K562 (cell line): ENCODE data around the gene TGFBR2. TPM values are rescaled to one million over a fixed set of nuclear protein-coding genes. Genes with fewer than 3 reads are reported as not detected.

ENCODE experiments used
- ATAC-seq: fragments of 200-7000 bp; cut with Tn5 transposase; 3 replicates; pipeline ENCODE4 v1.9.1; 2020; ENCODE audit warnings: moderate library complexity
- BruUV-seq: library from RNA; stranded (reverse); fragments of 400-500 nt; replicated peaks from 2 replicates; lab custom pipeline; 2021; lab: Mats Ljungman, UMichigan
- CTCF ChIA-PET: fragments of 300-600 bp; formaldehyde crosslinking; extraction: SDS; loops from one replicate; lab custom pipeline; 2021; ENCODE audit warnings: low intra/inter-chr PET ratio; lab: Yijun Ruan, JAX
- POLR2A ChIA-PET: fragments of 300-600, 350-650 bp; sonication (Branson Sonifier 250); formaldehyde crosslinking; extraction: SDS; loops from one replicate; lab custom pipeline; 2021; ENCODE audit warnings: antibody characterized with exemption, inconsistent platforms; lab: Yijun Ruan, JAX
- DNase-seq, 4 experiments: peaks; one replicate each; pipeline versions ENCODE4 v3.0.0 to v3.0.0-alpha.2; 2011 to 2018; ENCODE audit warnings: low spot score in 3 of 4, mixed read lengths in 3 of 4; ENCODE audit errors: extremely low read depth in 1 of 4
- FAIRE-seq: peaks from 2 replicates; lab custom pipeline; 2011; peaks lifted over from hg19 to GRCh38; lab: Jason Lieb, UNC
- H2AFZ ChIP-seq: 2 replicates; pipeline ENCODE4 v1.6.0; 2011; ENCODE audit warnings: low read depth, low read length, control low read depth, inconsistent platforms
- H3K27ac ChIP-seq: fragments of 200-600 bp; 3 replicates; pipeline ENCODE4 v1.8.0; 2011; ENCODE audit warnings: low read depth, mild to moderate bottlenecking, control low read depth, inconsistent platforms, low read length, moderate library complexity, mixed read lengths; ENCODE audit errors: extremely low read depth
- H3K27me3 ChIP-seq, 2 experiments: fragments of 300-600 bp in 1 of 2; 2 replicates in 1 of 2; 3 replicates in 1 of 2; pipeline versions ENCODE4 v1.6.0 to v1.8.0; 2011; ENCODE audit warnings: inconsistent platforms in 2 of 2, low read length in 2 of 2, mild to moderate bottlenecking in 1 of 2, mixed read lengths in 1 of 2, moderate library complexity in 1 of 2; ENCODE audit not compliant: control insufficient read depth in 2 of 2, insufficient read depth in 2 of 2
- H3K36me3 ChIP-seq: fragments of 300-600 bp; 3 replicates; pipeline ENCODE4 v1.8.0; 2011; ENCODE audit warnings: mild to moderate bottlenecking, low read length, inconsistent platforms; ENCODE audit not compliant: control insufficient read depth, insufficient read depth
- H3K4me1 ChIP-seq, 2 experiments: fragments of 200-600 bp in 1 of 2; replicated peaks in 1 of 2; 2 replicates in 1 of 2; 3 replicates in 1 of 2; pipeline versions ENCODE4 v1.5.1 to v1.8.0; 2011; ENCODE audit warnings: inconsistent platforms in 2 of 2, low read length in 2 of 2, mild to moderate bottlenecking in 1 of 2, mixed read lengths in 1 of 2, moderate library complexity in 1 of 2; ENCODE audit not compliant: control insufficient read depth in 2 of 2, insufficient read depth in 2 of 2
- H3K4me2 ChIP-seq: 2 replicates; pipeline ENCODE4 v1.6.1; 2011; ENCODE audit warnings: low read length, control low read depth, inconsistent platforms, mixed read lengths; ENCODE audit not compliant: insufficient read depth
- H3K4me3 ChIP-seq: fragments of 200-600 bp; sonication (generic), shearing (Covaris generic); 2 replicates; pipeline ENCODE4 v1.5.1; 2016; ENCODE audit warnings: control low read depth, inconsistent platforms
- H3K79me2 ChIP-seq: fragments of 200-600 bp; 3 replicates; pipeline ENCODE4 v1.8.0; 2011; ENCODE audit warnings: low read length, inconsistent platforms; ENCODE audit not compliant: control insufficient read depth, insufficient read depth
- H3K9ac ChIP-seq, 2 experiments: 2 replicates each; pipeline versions ENCODE4 v1.6.0 to v1.6.1; 2011; ENCODE audit warnings: low read depth in 2 of 2, low read length in 2 of 2, control low read depth in 1 of 2, inconsistent platforms in 1 of 2, mild to moderate bottlenecking in 1 of 2, mixed read lengths in 1 of 2; ENCODE audit not compliant: insufficient read depth in 1 of 2
- H3K9me1 ChIP-seq: one replicate; pipeline ENCODE4 v1.6.0; 2011; ENCODE audit warnings: inconsistent platforms, mild to moderate bottlenecking, low read length, moderate library complexity; ENCODE audit not compliant: control insufficient read depth, insufficient read depth
- H3K9me3 ChIP-seq: replicated peaks from 2 replicates; pipeline ENCODE4 v1.5.1; 2011; ENCODE audit warnings: low read depth, low read length, inconsistent platforms; ENCODE audit not compliant: control insufficient read depth, insufficient read depth
- H4K20me1 ChIP-seq: replicated peaks from 2 replicates; pipeline ENCODE4 v1.6.1; 2011; ENCODE audit warnings: low read length, inconsistent platforms, mixed read lengths; ENCODE audit not compliant: control insufficient read depth, insufficient read depth
- POLR3G ChIP-seq: IDR thresholded peaks from 2 replicates; pipeline ENCODE4 v1.6.1; 2011; ENCODE audit not compliant: insufficient read length, insufficient replicate concordance; ENCODE audit errors: extremely low read depth
- SRF ChIP-seq, 2 experiments: fragments of 250-450, 450-650 bp in 1 of 2; sonication (Bioruptor Pico) in 1 of 2; sonication (generic) in 1 of 2; formaldehyde crosslinking; IDR thresholded peaks; 2 replicates each; pipeline versions ENCODE4 v1.5.0 to v1.5.1; 2020 to 2022; ENCODE audit warnings: mild to moderate bottlenecking in 1 of 2, missing genetic modification reagents in 1 of 2
- SRSF3 ChIP-seq: fragments of 200-400 bp; formaldehyde crosslinking; IDR thresholded peaks from 2 replicates; pipeline ENCODE4 v1.6.1; 2016; ENCODE audit warnings: mild to moderate bottlenecking, low read length, moderate library complexity; ENCODE audit not compliant: insufficient read depth
- WGBS: fragments of 100-300 bp; shearing (Covaris generic); methylation state at CpG from one replicate; pipeline ENCODE4 v1.1.6; 2016; ENCODE audit warnings: low coverage, mixed read lengths; ENCODE audit not compliant: insufficient coverage; ENCODE audit errors: missing lambda C conversion rate; 5-methylcytosine and 5-hydroxymethylcytosine counted together
- in situ Hi-C: fragments of 300-500 bp; cut with MboI; formaldehyde crosslinking; loops from 4 replicates; pipeline ENCODE4 v1.15.0; 2018; ENCODE audit warnings: inconsistent platforms, mixed read lengths
- intact Hi-C: fragments of 100-400 bp; cut with micrococcal nuclease; formaldehyde crosslinking; loops from 2 replicates; pipeline ENCODE4 v1.14.2; 2022
- polyA plus RNA-seq, 8 experiments: library from polyadenylated mRNA; depleted of rRNA in 4 of 8; stranded (reverse) in 5 of 8; unstranded in 3 of 8; fragments of >200 nt; fragmentation: Nextera tagmentation in 2 of 8; fragmentation: Illumina TruSeq in 1 of 8; extraction: Ambion mirVana in 2 of 8; extraction: Trizol in 1 of 8; gene quantifications; 2 replicates each; pipeline versions ENCODE4 v1.2.1 to v1.2.3, GENCODE V29; 2011 to 2014; ENCODE audit warnings: inconsistent platforms in 1 of 8, missing spikeins in 1 of 8
- total RNA-seq, 7 experiments: library from RNA; depleted of rRNA in 6 of 7; stranded (reverse); fragments of >200 nt in 6 of 7; fragmentation: Illumina TruSeq in 2 of 7; extraction: Trizol in 2 of 7; gene quantifications; 2 replicates each; pipeline versions ENCODE4 v1.2.1 to v1.2.3, GENCODE V29; 2011 to 2021; ENCODE audit warnings: low replicate concordance in 1 of 7

The TGFBR2 gene
- total and polyA plus RNA-seq, 9 of the 15 experiments (the other 6 are each of a cell fraction or from before 2014, with no cell fraction given): 0.11 to 0.84 (median 0.24) TPM

DNA sequence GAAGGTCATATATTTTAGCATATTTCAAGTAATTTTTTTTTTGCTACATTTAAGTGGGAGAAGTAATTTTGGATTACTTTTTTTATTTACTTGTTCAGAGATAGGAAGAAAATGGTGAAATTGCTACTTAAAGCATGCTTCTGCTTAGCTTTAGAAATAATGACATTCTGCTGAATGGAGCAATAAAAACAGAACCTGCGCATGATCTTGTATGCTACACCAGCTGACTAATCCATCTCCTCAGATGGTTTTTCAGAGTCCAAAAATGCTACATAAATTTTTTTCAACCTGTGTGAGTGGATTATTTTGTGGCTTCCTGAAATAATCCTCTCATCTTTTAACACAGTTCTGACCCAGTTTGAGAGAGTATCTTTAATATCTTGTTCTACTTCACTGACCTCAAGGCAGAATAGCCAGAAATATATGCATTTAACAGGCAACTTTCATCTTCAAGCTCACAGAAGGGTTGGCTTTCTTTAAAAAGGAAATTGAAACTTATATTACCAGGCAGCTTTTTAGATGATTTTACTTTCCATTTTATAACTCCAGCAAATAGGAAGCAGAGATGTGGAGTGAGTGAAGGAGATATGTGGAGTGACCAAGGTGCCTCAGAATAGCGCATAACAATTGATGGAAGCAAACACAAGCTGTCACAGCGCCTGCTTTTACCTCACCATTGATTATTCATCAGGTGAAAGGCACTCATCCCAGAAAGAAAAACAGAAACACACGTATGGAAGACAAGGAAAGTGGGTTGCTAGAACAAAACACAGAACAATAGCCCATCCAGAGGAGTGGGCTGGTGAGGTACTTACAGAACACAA lies 136.6 kb downstream of the TGFBR2 start:
- H3K9ac ChIP-seq: no peak overlapping the region
- H3K36me3 ChIP-seq: no peaks in the 10 kb centered on the region
- no peaks in the 10 kb centered on the region for H3K79me2 ChIP-seq
- no peak overlapping the region for H2AFZ ChIP-seq
- FAIRE-seq (no peak), ATAC-seq (no peak), DNase-seq (no peak)
- no peaks in the 10 kb centered on the region for H3K9me1 ChIP-seq
- no peak for TF ChIP-seq POLR3G
- TF ChIP-seq SRSF3: no peak
- no peak for TF ChIP-seq SRF (CRISPR knock-in tag; IDR thresholded peaks at IDR 0.05)
- ChIA-PET POLR2A (no interaction called here), CTCF (no interaction called here)
- 3% methylated on average over 4 of the region's 4 CpGs for WGBS
- no peaks in the 10 kb centered on the region for H4K20me1 ChIP-seq
- in situ Hi-C loops (no loop called here), intact Hi-C loops (no loop called here)
- no peak overlapping the region for H3K4me2 ChIP-seq
- no peak overlapping the region for H3K4me3 ChIP-seq
- H3K27ac ChIP-seq: no peak overlapping the region
- no peaks in the 10 kb centered on the region for H3K4me1 ChIP-seq
- BruUV-seq: no TSS peak
- no peaks in the 10 kb centered on the region for H3K9me3 ChIP-seq
- no peaks in the 10 kb centered on the region for H3K27me3 ChIP-seq
